Breast epithelium (tissue), 4 donors: ENCODE data around the gene EVL. TPM values are rescaled to one million over a fixed set of nuclear protein-coding genes. Genes with fewer than 3 reads are reported as not detected.

Experiments
- DNase-seq, 2 donors: peaks; one replicate each; pipeline ENCODE4 v3.0.0-alpha.2; 2019; ENCODE audit warnings: low spot score in 2 of 2
- H3K27ac ChIP-seq, 2 donors: fragments of 200-600 bp; sonication (generic) in 1 of 2; one replicate each; pipeline ENCODE4 v1.5.1; 2016 to 2019; ENCODE audit warnings: mild to moderate bottlenecking in 1 of 2
- H3K27me3 ChIP-seq, 2 donors: fragments of 200-600 bp; sonication (generic) in 1 of 2; one replicate each; pipeline versions ENCODE4 v1.5.1 to v1.6.0; 2017 to 2019; ENCODE audit warnings: control low read depth in 1 of 2, mild to moderate bottlenecking in 1 of 2
- H3K36me3 ChIP-seq: fragments of 200-600 bp; one replicate; pipeline ENCODE4 v1.5.1; 2019
- H3K4me1 ChIP-seq, 2 donors: fragments of 200-600 bp; sonication (generic); one replicate each; pipeline ENCODE4 v1.5.1; 2016 to 2019; ENCODE audit warnings: control low read depth in 1 of 2
- H3K4me3 ChIP-seq, 3 donors: fragments of 200-600 bp; sonication (generic); 1 replicate in 2 of 3; 2 replicates in 1 of 3; pipeline ENCODE4 v1.5.1; 2016 to 2019; ENCODE audit warnings: mild to moderate bottlenecking in 3 of 3, moderate library complexity in 2 of 3
- H3K9me3 ChIP-seq, 2 donors: fragments of 200-600 bp; sonication (generic) in 1 of 2; one replicate each; pipeline ENCODE4 v1.5.1; 2016 to 2019; ENCODE audit warnings: control low read depth in 1 of 2
- POLR2A ChIP-seq: fragments of 450-650 bp; IDR thresholded peaks from one replicate; pipeline ENCODE4 v1.6.1; 2016; ENCODE audit warnings: antibody characterized with exemption, mild to moderate bottlenecking, moderate library complexity
- POLR2AphosphoS5 ChIP-seq, 3 donors: sonication (generic); formaldehyde crosslinking; IDR thresholded peaks; one replicate each; pipeline ENCODE4 v1.6.1; 2017; ENCODE audit warnings: antibody characterized with exemption in 3 of 3
- intact Hi-C: fragments of 100-400 bp; cut with DNase I; formaldehyde crosslinking; loops from one replicate; pipeline ENCODE4 v1.15.1; 2023; ENCODE audit warnings: low total_unique reads
- total RNA-seq, 3 donors: library from RNA; depleted of rRNA; stranded (reverse); fragments of >200 nt; gene quantifications; one replicate each; pipeline ENCODE4 v1.1.0, GENCODE V29; 2016
- TF ChIP-seq, protein P1 (sequence below), 3 donors: fragments of 450-650 bp; IDR thresholded peaks; one replicate each; pipeline ENCODE4 v1.5.1; 2016 to 2017; ENCODE audit warnings: antibody characterized with exemption in 3 of 3, mild to moderate bottlenecking in 3 of 3, moderate library complexity in 3 of 3

The EVL gene, protein sequence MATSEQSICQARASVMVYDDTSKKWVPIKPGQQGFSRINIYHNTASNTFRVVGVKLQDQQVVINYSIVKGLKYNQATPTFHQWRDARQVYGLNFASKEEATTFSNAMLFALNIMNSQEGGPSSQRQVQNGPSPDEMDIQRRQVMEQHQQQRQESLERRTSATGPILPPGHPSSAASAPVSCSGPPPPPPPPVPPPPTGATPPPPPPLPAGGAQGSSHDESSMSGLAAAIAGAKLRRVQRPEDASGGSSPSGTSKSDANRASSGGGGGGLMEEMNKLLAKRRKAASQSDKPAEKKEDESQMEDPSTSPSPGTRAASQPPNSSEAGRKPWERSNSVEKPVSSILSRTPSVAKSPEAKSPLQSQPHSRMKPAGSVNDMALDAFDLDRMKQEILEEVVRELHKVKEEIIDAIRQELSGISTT
- 100 to 1,000 TPM in 2 of 3 donors, 10 to 100 TPM in 1; 50.7 to 116 (median 107) TPM for total RNA-seq

DNA sequence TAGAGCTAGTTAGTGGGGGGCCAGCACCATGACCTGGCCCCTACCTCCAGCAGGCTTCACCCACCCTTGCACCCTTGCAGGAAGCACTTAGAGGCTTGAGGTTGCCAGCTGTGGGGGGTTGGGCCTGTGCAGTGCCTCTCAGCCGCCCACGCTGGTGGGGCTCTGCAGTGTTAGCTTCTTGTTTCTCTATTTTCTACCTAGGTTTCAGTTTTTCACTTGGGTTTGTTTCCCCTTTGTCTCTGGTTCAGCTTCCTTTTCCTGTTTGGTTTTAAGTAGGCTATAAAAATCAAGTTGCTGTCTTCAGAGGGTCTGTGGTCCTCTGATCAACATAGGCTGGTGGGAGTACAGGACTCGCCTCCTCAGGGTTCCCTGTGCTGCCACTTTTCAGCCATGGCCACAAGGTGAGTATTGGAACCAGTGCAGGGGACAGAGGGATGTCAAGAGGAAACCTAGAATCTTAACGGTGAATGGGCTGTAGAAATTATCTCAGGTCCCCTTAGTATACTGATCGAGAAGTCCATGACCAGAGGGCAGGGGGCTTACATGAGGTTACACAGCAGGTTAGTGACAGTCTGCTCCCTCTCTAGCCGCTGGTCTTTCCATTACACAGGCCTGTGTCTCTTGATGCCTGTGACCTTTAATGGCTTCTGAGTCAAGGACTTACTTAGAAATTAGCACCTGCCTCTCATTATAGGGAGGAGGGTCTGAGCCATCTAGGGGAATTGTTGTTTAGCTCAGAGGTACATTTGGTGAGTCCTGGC, at the start of gene EVL:
Gene EVL (plus strand): TSS at position 312 of the 761 bp plus-strand sequence. CDS start 79 bp downstream, at position 391.
- no peaks in the 10 kb centered on the region for H3K27me3 ChIP-seq
- no peaks in the 10 kb centered on the region for H3K4me1 ChIP-seq
- intact Hi-C loops, result no loop called here
- H3K9me3 ChIP-seq, result no peaks in the 10 kb centered on the region
- H3K36me3 ChIP-seq, result no peaks in the 10 kb centered on the region
- peak within 1 kb of the TSS in 1 of 3 donors; percentile 13 for H3K4me3 ChIP-seq
- H3K27ac ChIP-seq, result peak within 1 kb of the TSS; percentile 41 to 49
- TF ChIP-seq POLR2A (no peak), POLR2AphosphoS5 (IDR thresholded peaks at IDR 0.05) (no peak)
- TF ChIP-seq, protein P1, sequence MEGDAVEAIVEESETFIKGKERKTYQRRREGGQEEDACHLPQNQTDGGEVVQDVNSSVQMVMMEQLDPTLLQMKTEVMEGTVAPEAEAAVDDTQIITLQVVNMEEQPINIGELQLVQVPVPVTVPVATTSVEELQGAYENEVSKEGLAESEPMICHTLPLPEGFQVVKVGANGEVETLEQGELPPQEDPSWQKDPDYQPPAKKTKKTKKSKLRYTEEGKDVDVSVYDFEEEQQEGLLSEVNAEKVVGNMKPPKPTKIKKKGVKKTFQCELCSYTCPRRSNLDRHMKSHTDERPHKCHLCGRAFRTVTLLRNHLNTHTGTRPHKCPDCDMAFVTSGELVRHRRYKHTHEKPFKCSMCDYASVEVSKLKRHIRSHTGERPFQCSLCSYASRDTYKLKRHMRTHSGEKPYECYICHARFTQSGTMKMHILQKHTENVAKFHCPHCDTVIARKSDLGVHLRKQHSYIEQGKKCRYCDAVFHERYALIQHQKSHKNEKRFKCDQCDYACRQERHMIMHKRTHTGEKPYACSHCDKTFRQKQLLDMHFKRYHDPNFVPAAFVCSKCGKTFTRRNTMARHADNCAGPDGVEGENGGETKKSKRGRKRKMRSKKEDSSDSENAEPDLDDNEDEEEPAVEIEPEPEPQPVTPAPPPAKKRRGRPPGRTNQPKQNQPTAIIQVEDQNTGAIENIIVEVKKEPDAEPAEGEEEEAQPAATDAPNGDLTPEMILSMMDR (IDR thresholded peaks at IDR 0.05), result no peak
- no peak for DNase-seq

DNA sequence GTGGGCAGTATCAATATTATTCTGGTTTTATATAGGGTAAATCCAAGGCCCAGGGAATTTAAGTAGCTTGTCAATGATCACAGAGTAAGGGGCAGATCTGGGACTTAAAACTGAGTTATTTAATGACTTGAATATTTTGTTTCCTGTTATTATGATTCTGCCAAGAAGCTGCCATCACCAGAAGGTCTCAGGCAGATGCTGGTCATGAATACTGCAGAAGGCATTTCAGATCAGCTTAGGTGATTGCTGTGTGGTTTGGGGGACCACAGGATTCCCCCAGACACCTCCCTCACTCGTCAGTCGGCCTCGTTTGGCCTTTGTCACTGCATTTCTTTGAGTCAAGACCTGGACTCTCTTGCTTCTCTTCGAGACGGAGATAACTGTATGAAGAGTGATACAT, 47.7 kb upstream of the EVL start:
- H3K4me3 ChIP-seq, result no peak overlapping the region
- H3K27me3 ChIP-seq, result no peaks in the 10 kb centered on the region
- TF ChIP-seq, protein P1 (IDR thresholded peaks at IDR 0.05), result no peak
- TF ChIP-seq POLR2AphosphoS5 (IDR thresholded peaks at IDR 0.05) (no peak), POLR2A (no peak)
- no peaks in the 10 kb centered on the region for H3K36me3 ChIP-seq
- peaks cover 0 to 1% of the 10 kb centered on the region in 2 donors for H3K4me1 ChIP-seq
- no peak for DNase-seq
- intact Hi-C loops, result no loop called here
- no peaks in the 10 kb centered on the region for H3K9me3 ChIP-seq
- H3K27ac ChIP-seq, result no peak overlapping the region

DNA sequence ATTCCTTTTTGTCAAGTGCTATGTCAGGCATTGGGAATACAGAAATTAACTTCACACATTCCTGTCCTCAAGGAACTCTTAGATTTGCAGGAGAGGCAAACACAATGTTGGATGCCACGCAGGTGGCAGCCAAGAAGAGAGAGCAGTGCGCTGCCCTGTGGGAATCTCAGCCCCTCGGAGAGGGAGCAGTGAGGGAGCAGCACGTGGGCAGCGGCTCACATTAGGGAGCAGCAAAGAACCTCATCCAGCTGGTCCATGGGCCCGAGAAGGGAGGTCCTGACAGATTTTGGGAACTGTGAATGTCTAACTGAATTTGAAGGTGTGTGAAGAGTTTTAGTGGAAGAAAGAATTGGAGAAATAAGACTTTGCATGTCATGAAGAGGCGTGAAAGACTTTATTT, 47.2 kb upstream of the EVL start:
- Histone ChIP-seq H3K4me1 (peaks cover 0 to 4% of the 10 kb centered on the region in 2 donors), H3K27ac (no peak overlapping the region)

DNA sequence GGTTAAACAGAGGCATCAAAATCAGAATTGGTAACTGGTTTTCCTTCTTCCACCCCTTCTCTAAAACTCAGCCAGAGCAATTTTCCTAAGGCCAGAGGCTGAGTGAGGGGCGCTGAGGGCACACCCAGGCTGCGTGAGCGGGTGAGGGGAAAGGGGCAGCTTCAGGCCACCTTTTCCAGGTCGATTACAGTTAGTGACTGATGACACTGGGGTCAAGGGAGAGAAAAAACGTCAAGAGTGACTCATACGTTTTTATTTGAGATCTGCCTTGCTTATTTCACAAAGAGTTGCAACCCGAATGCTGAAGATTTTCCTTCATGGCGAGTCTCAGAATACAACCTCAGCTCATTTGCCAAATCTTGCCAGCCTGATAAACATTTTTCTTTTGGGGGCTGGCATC, 46.7 kb upstream of the EVL start:
- intact Hi-C loops, result no loop called here
- no peaks in the 10 kb centered on the region for H3K9me3 ChIP-seq
- H3K4me3 ChIP-seq, result no peak overlapping the region
- no peak overlapping the region for H3K27ac ChIP-seq
- DNase-seq, result no peak
- no peaks in the 10 kb centered on the region for H3K27me3 ChIP-seq
- H3K36me3 ChIP-seq, result no peaks in the 10 kb centered on the region
- peaks cover 0 to 4% of the 10 kb centered on the region in 2 donors for H3K4me1 ChIP-seq
- TF ChIP-seq POLR2AphosphoS5 (IDR thresholded peaks at IDR 0.05) (no peak), POLR2A (no peak)
- TF ChIP-seq, protein P1 (IDR thresholded peaks at IDR 0.05), result no peak

More for the DNA sequence above, 47.2 kb upstream of the EVL start:
- no peaks in the 10 kb centered on the region for H3K27me3 ChIP-seq
- TF ChIP-seq POLR2AphosphoS5 (IDR thresholded peaks at IDR 0.05), result no peak
- no peak for TF ChIP-seq POLR2A
- TF ChIP-seq, protein P1 (IDR thresholded peaks at IDR 0.05), result no peak
- intact Hi-C loops, result no loop called here
- no peak for DNase-seq
- H3K9me3 ChIP-seq, result no peaks in the 10 kb centered on the region
- H3K4me3 ChIP-seq, result no peak overlapping the region
- no peaks in the 10 kb centered on the region for H3K36me3 ChIP-seq
